ENCODE results near the gene SCN7A. TPM values are rescaled to one million over a fixed set of nuclear protein-coding genes. Genes with fewer than 3 reads are reported as not detected.

The SCN7A gene
- polyA plus RNA-seq, 1 donor (not counting 4 experiments of a cell fraction or from before 2014, with no cell fraction given) = not detected

DNA sequence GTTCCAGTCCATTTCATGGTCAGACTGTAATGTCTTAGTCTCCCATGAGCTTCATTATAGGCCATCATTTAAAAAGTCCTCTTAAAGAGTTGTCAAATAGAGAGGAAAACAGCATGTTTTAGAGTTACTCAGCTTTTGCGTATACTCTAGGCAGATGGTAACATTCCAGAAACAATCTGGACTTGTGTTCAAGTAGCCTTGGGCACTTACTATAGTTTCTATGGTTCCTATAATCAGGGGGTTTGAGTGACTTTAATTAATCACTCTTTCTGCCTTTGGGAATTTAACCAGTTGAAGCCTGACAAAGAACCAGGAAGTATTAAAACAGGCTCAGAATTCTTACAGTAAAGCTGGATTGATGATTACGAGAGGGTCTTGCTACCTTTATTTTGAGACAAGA, 42.1 kb upstream of the SCN7A start:
- no peak overlapping the region for H2AFZ ChIP-seq (ENCODE audit: control insufficient read depth, low read length)
- dilution Hi-C loops (cut with MboI; ENCODE audit: extremely low pct_ligation_motif_present, low sequenced_read_pairs) = no loop called here
- no peaks in the 10 kb centered on the region for H3K27me3 ChIP-seq (ENCODE audit: control insufficient read depth, extremely low read depth, insufficient read depth, low read length)
- no peaks in the 10 kb centered on the region for H3K79me2 ChIP-seq (ENCODE audit: control insufficient read depth, insufficient read depth, low read length)
- no peak overlapping the region for H3K9ac ChIP-seq (ENCODE audit: control insufficient read depth, extremely low read depth, insufficient read depth, low read length)
- H3K9me1 ChIP-seq (ENCODE audit: control insufficient read depth, extremely low read depth, insufficient read depth, low read length) = no peaks in the 10 kb centered on the region
- H4K20me1 ChIP-seq (ENCODE audit: control insufficient read depth, extremely low read depth, insufficient read depth, low read length) = no peaks in the 10 kb centered on the region
- no peak overlapping the region for H3K27ac ChIP-seq (ENCODE audit: control insufficient read depth, insufficient read depth, low read length)
- no peak overlapping the region for H3K4me2 ChIP-seq (ENCODE audit: control insufficient read depth, extremely low read depth, insufficient read depth, low read depth, low read length)
- H3K36me3 ChIP-seq (ENCODE audit: control insufficient read depth in 2 of 2, extremely low read depth in 1 of 2, insufficient read depth in 2 of 2, low read length in 2 of 2) = no peaks in the 10 kb centered on the region
- DNase-seq (ENCODE audit: low read depth, low spot score) (no peak), FAIRE-seq (no peak)
- H3K4me1 ChIP-seq (ENCODE audit: control insufficient read depth, extremely low read depth, insufficient read depth, low read length) = no peaks in the 10 kb centered on the region
- H3K4me3 ChIP-seq (ENCODE audit: control insufficient read depth in 2 of 3, extremely low read depth in 1 of 3, insufficient read depth in 2 of 3, low read depth in 1 of 3, low read length in 3 of 3) = no peak overlapping the region
- TF ChIP-seq EZH2 (IDR thresholded peaks at IDR 0.05; ENCODE audit: low read length) = no peak
- TF ChIP-seq, protein P1, sequence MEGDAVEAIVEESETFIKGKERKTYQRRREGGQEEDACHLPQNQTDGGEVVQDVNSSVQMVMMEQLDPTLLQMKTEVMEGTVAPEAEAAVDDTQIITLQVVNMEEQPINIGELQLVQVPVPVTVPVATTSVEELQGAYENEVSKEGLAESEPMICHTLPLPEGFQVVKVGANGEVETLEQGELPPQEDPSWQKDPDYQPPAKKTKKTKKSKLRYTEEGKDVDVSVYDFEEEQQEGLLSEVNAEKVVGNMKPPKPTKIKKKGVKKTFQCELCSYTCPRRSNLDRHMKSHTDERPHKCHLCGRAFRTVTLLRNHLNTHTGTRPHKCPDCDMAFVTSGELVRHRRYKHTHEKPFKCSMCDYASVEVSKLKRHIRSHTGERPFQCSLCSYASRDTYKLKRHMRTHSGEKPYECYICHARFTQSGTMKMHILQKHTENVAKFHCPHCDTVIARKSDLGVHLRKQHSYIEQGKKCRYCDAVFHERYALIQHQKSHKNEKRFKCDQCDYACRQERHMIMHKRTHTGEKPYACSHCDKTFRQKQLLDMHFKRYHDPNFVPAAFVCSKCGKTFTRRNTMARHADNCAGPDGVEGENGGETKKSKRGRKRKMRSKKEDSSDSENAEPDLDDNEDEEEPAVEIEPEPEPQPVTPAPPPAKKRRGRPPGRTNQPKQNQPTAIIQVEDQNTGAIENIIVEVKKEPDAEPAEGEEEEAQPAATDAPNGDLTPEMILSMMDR (optimal IDR thresholded peaks at IDR 0.05 in 1 of 3, IDR thresholded peaks at IDR 0.05 in 1 of 3, conservative IDR thresholded peaks at IDR 0.05 in 1 of 3; ENCODE audit: extremely low read depth in 1 of 3, insufficient read depth in 2 of 3, low read length in 3 of 3) = no peak
- H3K9me3 ChIP-seq (ENCODE audit: control insufficient read depth, low read depth, low read length) = no peaks in the 10 kb centered on the region

DNA sequence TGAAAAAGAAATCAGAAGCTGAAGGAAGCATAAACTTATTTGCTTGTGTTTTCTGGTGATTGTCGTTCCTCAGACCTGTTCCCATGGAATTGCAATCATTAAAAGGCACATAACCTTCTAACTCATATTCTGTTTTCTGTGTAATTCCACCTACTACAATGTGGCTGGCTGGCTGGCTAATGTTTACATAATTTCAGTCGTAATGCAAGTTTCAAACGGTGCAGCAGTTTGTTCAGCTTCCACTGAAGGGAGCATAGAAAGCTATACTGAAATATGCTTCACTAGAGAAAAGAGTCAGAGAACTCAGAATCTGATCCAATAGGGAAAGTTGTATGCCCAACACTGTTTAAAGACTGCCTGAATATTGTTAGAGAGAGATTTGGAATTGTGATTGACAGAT, 27.1 kb upstream of the SCN7A start:
- Histone ChIP-seq H3K27ac (ENCODE audit: control insufficient read depth, insufficient read depth, low read length) (no peak overlapping the region), H3K9me1 (ENCODE audit: control insufficient read depth, extremely low read depth, insufficient read depth, low read length) (no peaks in the 10 kb centered on the region), H3K27me3 (ENCODE audit: control insufficient read depth, extremely low read depth, insufficient read depth, low read length) (no peaks in the 10 kb centered on the region), H3K4me1 (ENCODE audit: control insufficient read depth, extremely low read depth, insufficient read depth, low read length) (peaks cover 5% of the 10 kb centered on the region), H3K4me2 (ENCODE audit: control insufficient read depth, extremely low read depth, insufficient read depth, low read depth, low read length) (no peak overlapping the region), H3K9ac (ENCODE audit: control insufficient read depth, extremely low read depth, insufficient read depth, low read length) (no peak overlapping the region), H2AFZ (ENCODE audit: control insufficient read depth, low read length) (no peak overlapping the region), H3K36me3 (ENCODE audit: control insufficient read depth in 2 of 2, extremely low read depth in 1 of 2, insufficient read depth in 2 of 2, low read length in 2 of 2) (no peaks in the 10 kb centered on the region), H3K4me3 (ENCODE audit: control insufficient read depth in 2 of 3, extremely low read depth in 1 of 3, insufficient read depth in 2 of 3, low read depth in 1 of 3, low read length in 3 of 3) (no peak overlapping the region), H4K20me1 (ENCODE audit: control insufficient read depth, extremely low read depth, insufficient read depth, low read length) (no peaks in the 10 kb centered on the region), H3K9me3 (ENCODE audit: control insufficient read depth, low read depth, low read length) (no peaks in the 10 kb centered on the region), H3K79me2 (ENCODE audit: control insufficient read depth, insufficient read depth, low read length) (no peaks in the 10 kb centered on the region)
- no peak for TF ChIP-seq EZH2 (IDR thresholded peaks at IDR 0.05; ENCODE audit: low read length)
- TF ChIP-seq, protein P1 (optimal IDR thresholded peaks at IDR 0.05 in 1 of 3, IDR thresholded peaks at IDR 0.05 in 1 of 3, conservative IDR thresholded peaks at IDR 0.05 in 1 of 3; ENCODE audit: extremely low read depth in 1 of 3, insufficient read depth in 2 of 3, low read length in 3 of 3) = no peak
- dilution Hi-C loops (cut with MboI; ENCODE audit: extremely low pct_ligation_motif_present, low sequenced_read_pairs) = no loop called here
- no peak for DNase-seq (ENCODE audit: low read depth, low spot score)
- no peak for FAIRE-seq
